WTC11 (cell line): ENCODE results near the gene SORCS2. TPM values are rescaled to one million over a fixed set of nuclear protein-coding genes. Genes with fewer than 3 reads are reported as not detected.
"Not testable (repeated sequence)": the region's sequence is repeated elsewhere in the genome, so short reads cannot be mapped to it uniquely, and the experiment has no call there.

Source experiments
- ATAC-seq: fragments of 200-7000 bp; cut with Tn5 transposase; 2 replicates; pipeline ENCODE4 v1.10.0; 2021; ENCODE audit warnings: mild to moderate bottlenecking, moderate library complexity
- CTCF ChIA-PET: fragments of 300-600 bp; sonication (Branson Sonifier 250); formaldehyde crosslinking; loops from one replicate; lab custom pipeline; 2021; ENCODE audit warnings: antibody characterized with exemption; lab: Charles Lee
- POLR2A ChIA-PET: fragments of 350-600 bp; sonication (Branson Sonifier 250); formaldehyde crosslinking; loops from one replicate; lab custom pipeline; 2021; ENCODE audit warnings: antibody characterized with exemption; lab: Charles Lee
- DNase-seq: peaks from one replicate; pipeline ENCODE4 v3.0.0; 2021; ENCODE audit warnings: low spot score
- H3K27ac Mint-ChIP-seq: 2 replicates; pipeline ENCODE4 v1.8.0; 2021; ENCODE audit warnings: mixed read lengths
- H3K27me3 Mint-ChIP-seq: 2 replicates; pipeline ENCODE4 v1.8.0; 2021; ENCODE audit warnings: low read depth, mild to moderate bottlenecking, moderate library complexity, mixed read lengths
- H3K36me3 Mint-ChIP-seq: 2 replicates; pipeline ENCODE4 v1.8.0; 2021; ENCODE audit warnings: mixed read lengths
- H3K4me1 Mint-ChIP-seq: 2 replicates; pipeline ENCODE4 v1.8.0; 2022; ENCODE audit warnings: mixed read lengths
- H3K4me3 Mint-ChIP-seq: 2 replicates; pipeline ENCODE4 v1.8.0; 2021; ENCODE audit warnings: mild to moderate bottlenecking, moderate library complexity, mixed read lengths
- H3K9me3 Mint-ChIP-seq: 2 replicates; pipeline ENCODE4 v1.8.0; 2021; ENCODE audit warnings: mixed read lengths
- AR ChIP-seq: fragments of 250-450 bp; sonication (Bioruptor Pico); IDR thresholded peaks from 2 replicates; pipeline ENCODE4 v1.9.0; 2021; ENCODE audit warnings: mild to moderate bottlenecking
- ELF4 ChIP-seq: sonication (generic); formaldehyde crosslinking; IDR thresholded peaks from 2 replicates; pipeline ENCODE4 v1.8.1; 2022; ENCODE audit warnings: low read depth, mild to moderate bottlenecking, moderate library complexity, missing genetic modification reagents
- FOXK1 ChIP-seq: sonication (generic); formaldehyde crosslinking; IDR thresholded peaks from 2 replicates; pipeline ENCODE4 v1.8.0; 2022; ENCODE audit warnings: mild to moderate bottlenecking, moderate library complexity, missing genetic modification reagents
- FOXP1 ChIP-seq: sonication (generic); formaldehyde crosslinking; IDR thresholded peaks from 2 replicates; pipeline ENCODE4 v1.8.0; 2022; ENCODE audit warnings: missing genetic modification reagents, mild to moderate bottlenecking, moderate library complexity, borderline replicate concordance
- GRHL2 ChIP-seq: fragments of 250-450 bp; sonication (Bioruptor Pico); IDR thresholded peaks from 2 replicates; pipeline ENCODE4 v1.8.0; 2022; ENCODE audit warnings: mild to moderate bottlenecking, moderate library complexity; ENCODE audit not compliant: insufficient replicate concordance, severe bottlenecking
- IRF2 ChIP-seq: sonication (generic); formaldehyde crosslinking; IDR thresholded peaks from 2 replicates; pipeline ENCODE4 v1.8.0; 2022; ENCODE audit warnings: low read depth, missing genetic modification reagents, borderline replicate concordance
- JAZF1 ChIP-seq: fragments of 250-450 bp; sonication (Bioruptor Pico); IDR thresholded peaks from 2 replicates; pipeline ENCODE4 v1.9.0; 2021; ENCODE audit warnings: moderate library complexity, mild to moderate bottlenecking, inconsistent platforms
- MAX ChIP-seq: sonication (generic); formaldehyde crosslinking; IDR thresholded peaks from 2 replicates; pipeline ENCODE4 v1.8.0; 2022; ENCODE audit warnings: mild to moderate bottlenecking, missing genetic modification reagents
- MXD4 ChIP-seq: fragments of 250-450 bp; sonication (Bioruptor Pico); IDR thresholded peaks from 2 replicates; pipeline ENCODE4 v1.8.0; 2021; ENCODE audit warnings: mild to moderate bottlenecking, moderate library complexity, borderline replicate concordance
- NR2C2 ChIP-seq: sonication (generic); formaldehyde crosslinking; IDR thresholded peaks from 2 replicates; pipeline ENCODE4 v1.8.0; 2022; ENCODE audit warnings: mild to moderate bottlenecking, missing genetic modification reagents
- TCF7 ChIP-seq: sonication (generic); formaldehyde crosslinking; IDR thresholded peaks from 2 replicates; pipeline ENCODE4 v1.8.0; 2022; ENCODE audit warnings: mild to moderate bottlenecking, low read depth, missing genetic modification reagents, moderate library complexity
- ZNF263 ChIP-seq: sonication (generic); formaldehyde crosslinking; IDR thresholded peaks from 2 replicates; pipeline ENCODE4 v1.8.1; 2022; ENCODE audit warnings: low read depth, mild to moderate bottlenecking, moderate library complexity, missing genetic modification reagents
- total RNA-seq: library from RNA; stranded (reverse); gene quantifications from 3 replicates; pipeline ENCODE4 v1.2.3, GENCODE V29; 2021
- TF ChIP-seq, protein P1 (sequence below): sonication (generic); formaldehyde crosslinking; IDR thresholded peaks from 2 replicates; pipeline ENCODE4 v1.8.1; 2023; ENCODE audit warnings: mild to moderate bottlenecking, missing genetic modification reagents, moderate library complexity
- TF ChIP-seq, protein P2 (sequence below): sonication (generic); formaldehyde crosslinking; IDR thresholded peaks from 2 replicates; pipeline ENCODE4 v1.8.1; 2023; ENCODE audit warnings: mild to moderate bottlenecking, moderate library complexity, missing genetic modification reagents
- TF ChIP-seq, protein P3 (sequence below): fragments of 250-450 bp; sonication (Bioruptor Pico); IDR thresholded peaks from 2 replicates; pipeline ENCODE4 v1.9.0; 2021; ENCODE audit warnings: moderate library complexity, mild to moderate bottlenecking, inconsistent platforms, borderline replicate concordance

SORCS2 gene
- total RNA-seq, 1 experiment from 2014 or later: 6.6 TPM

GRCh38 chr4:7595934-7596461 is 403.7 kb downstream of the SORCS2 start:
- DNase-seq (no peak), ATAC-seq (no peak)
- ChIA-PET CTCF (interaction anchor here (0.9 to 2.9 kb wide), 4 partner anchors 55 to 260 kb away, joined by 3 to 11 read pairs (median 3); no protein-coding TSS in a partner anchor), POLR2A (no interaction called here)
- Mint-ChIP-seq H3K27me3 (no peaks in the 10 kb centered on the region), H3K4me1 (peaks cover 26% of the 10 kb centered on the region), H3K4me3 (no peak overlapping the region), H3K36me3 (no peaks in the 10 kb centered on the region), H3K9me3 (no peaks in the 10 kb centered on the region), H3K27ac (no peak overlapping the region)
- no peak for TF ChIP-seq FOXP1 (CRISPR knock-in tag)
- TF ChIP-seq JAZF1 (CRISPR knock-in tag): no peak
- no peak for TF ChIP-seq AR
- TF ChIP-seq, protein P1, sequence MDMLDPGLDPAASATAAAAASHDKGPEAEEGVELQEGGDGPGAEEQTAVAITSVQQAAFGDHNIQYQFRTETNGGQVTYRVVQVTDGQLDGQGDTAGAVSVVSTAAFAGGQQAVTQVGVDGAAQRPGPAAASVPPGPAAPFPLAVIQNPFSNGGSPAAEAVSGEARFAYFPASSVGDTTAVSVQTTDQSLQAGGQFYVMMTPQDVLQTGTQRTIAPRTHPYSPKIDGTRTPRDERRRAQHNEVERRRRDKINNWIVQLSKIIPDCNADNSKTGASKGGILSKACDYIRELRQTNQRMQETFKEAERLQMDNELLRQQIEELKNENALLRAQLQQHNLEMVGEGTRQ: no peak

DNA sequence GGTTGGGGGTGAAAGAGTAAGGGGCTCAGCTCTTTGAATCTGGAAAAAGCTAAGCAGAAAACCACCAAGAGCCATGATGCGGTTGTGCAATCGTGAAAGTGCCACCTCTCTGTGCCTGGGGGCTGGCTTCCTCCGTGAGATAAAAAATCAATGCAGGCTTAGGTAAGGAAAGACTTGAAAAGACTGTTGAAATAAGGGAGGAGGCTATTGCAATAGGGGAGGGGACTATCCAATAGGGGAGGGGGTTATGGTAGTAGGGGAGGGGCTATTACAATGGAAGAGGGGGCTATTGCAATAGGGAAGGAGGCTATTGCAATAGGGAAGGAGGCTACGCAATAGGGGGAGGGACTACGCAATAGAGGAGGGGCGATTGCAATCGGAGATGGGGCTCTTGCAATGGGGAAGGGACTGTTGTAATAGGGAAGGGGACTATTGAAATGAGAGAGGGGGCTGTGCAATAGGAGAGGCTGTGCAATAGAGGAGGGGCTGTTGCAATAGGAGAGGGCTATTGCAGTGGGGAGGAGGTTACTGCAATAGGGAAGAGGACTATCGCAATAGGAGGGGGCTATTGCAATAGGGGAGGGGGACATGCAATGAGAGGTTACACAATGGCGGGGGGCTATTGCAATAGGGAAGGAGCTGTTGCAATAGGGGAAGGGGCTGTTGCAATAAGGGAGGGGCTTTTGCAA is 404.7 kb downstream of the SORCS2 start:
- no peak overlapping the region for H3K4me3 Mint-ChIP-seq
- H3K4me1 Mint-ChIP-seq: peaks cover 26% of the 10 kb centered on the region
- TF ChIP-seq NR2C2 (no peak), ZNF263 (CRISPR knock-in tag) (peak; percentile 44; the same call in 1 of the 2 replicates)
- DNase-seq (peak; percentile 25), ATAC-seq (peak; percentile 35; the same call in 1 of the 2 replicates)
- H3K27ac Mint-ChIP-seq: no peak overlapping the region
- H3K9me3 Mint-ChIP-seq: peaks cover 4% of the 10 kb centered on the region; the same call in 1 of the 2 replicates
- H3K27me3 Mint-ChIP-seq: no peaks in the 10 kb centered on the region
- POLR2A ChIA-PET: interaction anchor here (0.6 to 0.7 kb wide), 2 partner anchors 313 to 651 kb away, joined by 3 to 5 read pairs; no protein-coding TSS in a partner anchor
- peaks cover 3% of the 10 kb centered on the region; the same call in 1 of the 2 replicates for H3K36me3 Mint-ChIP-seq
- CTCF ChIA-PET: interaction anchor here (2.9 kb wide), 1 partner anchor 54 kb away, joined by 11 read pairs; no protein-coding TSS in a partner anchor

DNA sequence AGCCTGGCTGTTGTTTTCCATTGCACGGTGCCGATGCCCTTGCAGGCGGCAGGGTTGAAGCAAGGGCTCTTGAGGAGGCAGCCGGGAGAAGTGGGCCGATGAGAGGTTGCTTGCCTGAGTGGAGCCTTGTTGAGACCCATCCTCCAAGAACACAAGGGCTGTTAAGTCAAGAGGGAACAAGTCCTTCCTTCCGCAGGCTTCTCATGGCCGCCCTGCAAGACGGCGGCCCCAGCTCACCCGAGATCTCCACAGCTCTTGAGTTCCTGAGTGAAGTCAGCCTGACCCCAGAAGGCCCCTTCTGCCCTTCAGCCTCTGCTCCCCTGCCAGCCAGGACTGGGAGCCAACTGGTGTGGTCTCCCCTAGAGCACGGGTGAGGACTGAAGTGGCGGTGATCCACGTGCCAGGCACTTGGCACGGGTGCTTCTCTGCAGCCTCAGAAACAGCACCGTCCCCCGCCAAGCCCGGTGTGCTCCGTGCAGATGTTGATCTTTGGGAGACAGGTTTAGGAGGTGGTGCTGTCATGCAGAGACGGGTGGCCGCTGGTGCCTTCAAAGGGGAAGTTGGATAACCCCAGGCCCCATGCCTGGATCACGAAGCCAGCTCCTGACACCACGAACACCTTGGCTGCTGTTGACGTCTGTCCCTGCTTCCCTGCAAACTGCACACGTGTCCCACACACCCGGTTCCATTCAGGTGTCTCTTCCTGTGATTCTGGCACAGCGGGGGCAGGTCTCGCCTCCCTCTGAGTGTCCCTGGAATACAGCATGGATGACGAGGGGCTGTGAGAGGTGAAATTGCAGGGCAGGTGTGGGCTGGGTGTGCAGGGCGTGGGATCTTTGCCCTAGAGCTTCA is 406.8 kb downstream of the SORCS2 start:
- ChIA-PET POLR2A (no interaction called here), CTCF (interaction anchor here (0.7 to 0.8 kb wide), 2 partner anchors 13 to 51 kb away, joined by 3 read pairs; no protein-coding TSS in a partner anchor)

DNA sequence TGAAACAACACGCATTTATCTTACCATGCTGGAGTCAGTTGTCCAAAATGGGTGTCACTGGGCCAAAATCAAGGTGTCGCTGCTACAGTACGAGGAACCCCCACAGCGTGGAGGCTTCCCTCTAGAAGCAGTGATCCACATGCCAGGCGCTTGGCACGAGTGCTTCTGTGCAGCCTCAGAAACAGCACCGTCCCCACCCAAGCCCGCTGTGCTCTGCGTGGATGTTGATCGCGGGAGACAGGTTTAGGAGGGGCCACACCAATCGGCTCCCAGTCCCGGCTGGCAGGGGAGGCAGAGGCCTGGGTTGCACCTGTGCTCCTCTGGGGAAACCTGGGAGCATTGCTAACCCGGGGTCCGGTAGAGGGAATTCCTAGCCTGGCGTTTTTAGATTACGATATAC is 407.9 kb downstream of the SORCS2 start:
- Mint-ChIP-seq H3K27ac (no peak overlapping the region), H3K36me3 (peaks cover 20% of the 10 kb centered on the region), H3K4me1 (peaks cover 16% of the 10 kb centered on the region), H3K4me3 (no peak overlapping the region), H3K27me3 (no peaks in the 10 kb centered on the region), H3K9me3 (peaks cover 24% of the 10 kb centered on the region)
- ATAC-seq (no peak), DNase-seq (no peak)
- TF ChIP-seq, protein P2, sequence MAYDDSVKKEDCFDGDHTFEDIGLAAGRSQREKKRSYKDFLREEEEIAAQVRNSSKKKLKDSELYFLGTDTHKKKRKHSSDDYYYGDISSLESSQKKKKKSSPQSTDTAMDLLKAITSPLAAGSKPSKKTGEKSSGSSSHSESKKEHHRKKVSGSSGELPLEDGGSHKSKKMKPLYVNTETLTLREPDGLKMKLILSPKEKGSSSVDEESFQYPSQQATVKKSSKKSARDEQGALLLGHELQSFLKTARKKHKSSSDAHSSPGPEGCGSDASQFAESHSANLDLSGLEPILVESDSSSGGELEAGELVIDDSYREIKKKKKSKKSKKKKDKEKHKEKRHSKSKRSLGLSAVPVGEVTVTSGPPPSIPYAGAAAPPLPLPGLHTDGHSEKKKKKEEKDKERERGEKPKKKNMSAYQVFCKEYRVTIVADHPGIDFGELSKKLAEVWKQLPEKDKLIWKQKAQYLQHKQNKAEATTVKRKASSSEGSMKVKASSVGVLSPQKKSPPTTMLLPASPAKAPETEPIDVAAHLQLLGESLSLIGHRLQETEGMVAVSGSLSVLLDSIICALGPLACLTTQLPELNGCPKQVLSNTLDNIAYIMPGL (CRISPR knock-in tag): no peak
- TF ChIP-seq TCF7 (CRISPR knock-in tag) (no peak), ELF4 (CRISPR knock-in tag) (no peak)
- CTCF ChIA-PET: interaction anchor here (0.8 kb wide), 1 partner anchor 12 kb away, joined by 3 read pairs; no protein-coding TSS in a partner anchor
- POLR2A ChIA-PET: no interaction called here

More for the DNA sequence above, 406.8 kb downstream of the SORCS2 start:
- H3K4me1 Mint-ChIP-seq: peaks cover 22% of the 10 kb centered on the region
- peaks cover 17% of the 10 kb centered on the region for H3K36me3 Mint-ChIP-seq
- no peak overlapping the region for H3K4me3 Mint-ChIP-seq
- DNase-seq: no peak
- no peak for TF ChIP-seq GRHL2 (CRISPR knock-in tag)
- no peak for TF ChIP-seq FOXK1
- TF ChIP-seq NR2C2: no peak
- no peak for TF ChIP-seq MXD4
- no peak for TF ChIP-seq IRF2 (CRISPR knock-in tag)
- TF ChIP-seq, protein P3, sequence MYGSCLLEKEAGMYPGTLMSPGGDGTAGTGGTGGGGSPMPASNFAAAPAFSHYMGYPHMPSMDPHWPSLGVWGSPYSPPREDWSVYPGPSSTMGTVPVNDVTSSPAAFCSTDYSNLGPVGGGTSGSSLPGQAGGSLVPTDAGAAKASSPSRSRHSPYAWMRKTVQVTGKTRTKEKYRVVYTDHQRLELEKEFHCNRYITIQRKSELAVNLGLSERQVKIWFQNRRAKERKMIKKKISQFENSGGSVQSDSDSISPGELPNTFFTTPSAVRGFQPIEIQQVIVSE (CRISPR knock-in tag): no peak
- no peak for TF ChIP-seq MAX (CRISPR knock-in tag)
- H3K27ac Mint-ChIP-seq: no peak overlapping the region
- H3K27me3 Mint-ChIP-seq: no peaks in the 10 kb centered on the region
- H3K9me3 Mint-ChIP-seq: peaks cover 15% of the 10 kb centered on the region
- ATAC-seq: no peak

- H3K27ac Mint-ChIP-seq, ATAC-seq, H3K4me1 Mint-ChIP-seq, POLR2A ChIA-PET, H3K27me3 Mint-ChIP-seq, H3K4me3 Mint-ChIP-seq, DNase-seq, CTCF ChIA-PET: not testable (repeated sequence)
- Mint-ChIP-seq H3K36me3 (peaks cover 20% of the 10 kb centered on the region), H3K9me3 (peaks cover 25% of the 10 kb centered on the region)
Observed at GRCh38 chr4:7602166-7602565, 409.8 kb downstream of the SORCS2 start.
